ENCODE measurements around the gene RCAN2. TPM values are rescaled to one million over a fixed set of nuclear protein-coding genes. Genes with fewer than 3 reads are reported as not detected.

The RCAN2 gene
- total RNA-seq, 2 donors from 2014 or later, result 3.6 to 7.0 TPM

DNA sequence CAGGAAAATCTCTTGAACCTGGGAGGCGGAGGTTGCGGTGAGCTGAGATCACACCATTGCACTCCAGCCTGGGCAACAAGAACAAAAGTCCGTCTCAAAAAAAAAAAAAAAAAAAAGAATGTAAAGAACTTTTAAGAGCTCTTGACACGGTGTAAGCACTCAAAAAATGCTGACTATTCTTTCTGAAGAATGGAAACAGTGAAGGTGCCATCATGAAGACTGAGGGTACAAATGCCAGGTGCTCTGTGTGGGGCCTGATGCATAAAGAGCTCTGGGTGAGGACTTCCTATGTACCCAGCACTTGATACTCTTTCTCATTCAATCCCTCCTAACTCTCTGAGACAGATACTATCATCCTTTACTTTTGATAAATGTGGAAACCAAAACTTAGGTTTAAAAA is 275.5 kb downstream of the RCAN2 start:
- TF ChIP-seq, protein P1, sequence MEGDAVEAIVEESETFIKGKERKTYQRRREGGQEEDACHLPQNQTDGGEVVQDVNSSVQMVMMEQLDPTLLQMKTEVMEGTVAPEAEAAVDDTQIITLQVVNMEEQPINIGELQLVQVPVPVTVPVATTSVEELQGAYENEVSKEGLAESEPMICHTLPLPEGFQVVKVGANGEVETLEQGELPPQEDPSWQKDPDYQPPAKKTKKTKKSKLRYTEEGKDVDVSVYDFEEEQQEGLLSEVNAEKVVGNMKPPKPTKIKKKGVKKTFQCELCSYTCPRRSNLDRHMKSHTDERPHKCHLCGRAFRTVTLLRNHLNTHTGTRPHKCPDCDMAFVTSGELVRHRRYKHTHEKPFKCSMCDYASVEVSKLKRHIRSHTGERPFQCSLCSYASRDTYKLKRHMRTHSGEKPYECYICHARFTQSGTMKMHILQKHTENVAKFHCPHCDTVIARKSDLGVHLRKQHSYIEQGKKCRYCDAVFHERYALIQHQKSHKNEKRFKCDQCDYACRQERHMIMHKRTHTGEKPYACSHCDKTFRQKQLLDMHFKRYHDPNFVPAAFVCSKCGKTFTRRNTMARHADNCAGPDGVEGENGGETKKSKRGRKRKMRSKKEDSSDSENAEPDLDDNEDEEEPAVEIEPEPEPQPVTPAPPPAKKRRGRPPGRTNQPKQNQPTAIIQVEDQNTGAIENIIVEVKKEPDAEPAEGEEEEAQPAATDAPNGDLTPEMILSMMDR (IDR thresholded peaks at IDR 0.05), result no peak
- Histone ChIP-seq H3K4me1 (no peaks in the 10 kb centered on the region), H3K27me3 (no peaks in the 10 kb centered on the region), H3K9me3 (no peaks in the 10 kb centered on the region), H3K9ac (ENCODE audit: low read depth in 2 of 2, low read length in 2 of 2) (no peak overlapping the region), H3K4me3 (no peak overlapping the region), H3K27ac (no peak overlapping the region), H3K36me3 (no peaks in the 10 kb centered on the region)
- intact Hi-C loops (cut with DNase I), result no loop called here
- no peak for DNase-seq

DNA sequence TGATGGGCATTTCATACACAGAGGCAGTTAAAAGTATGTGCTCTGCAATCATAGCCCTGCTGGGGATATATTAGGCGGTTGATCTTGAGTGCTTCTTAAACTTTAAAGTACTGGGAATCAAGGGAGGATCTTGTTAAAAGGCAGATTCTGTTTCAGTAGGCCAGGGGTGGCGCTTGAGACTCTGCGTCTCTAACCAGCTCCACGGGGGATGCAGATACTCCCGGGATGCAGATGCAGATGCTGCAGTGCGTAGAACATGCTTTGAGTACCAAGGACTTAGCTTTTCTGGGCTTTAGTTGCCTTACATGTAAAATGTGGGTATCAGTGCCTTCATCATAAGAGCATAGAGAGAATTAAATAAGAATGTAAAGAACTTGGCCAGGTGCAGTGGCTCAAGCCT is 276.0 kb downstream of the RCAN2 start:
- Histone ChIP-seq H3K4me1 (no peaks in the 10 kb centered on the region), H3K4me3 (no peak overlapping the region), H3K9ac (ENCODE audit: low read depth in 2 of 2, low read length in 2 of 2) (no peak overlapping the region), H3K27ac (no peak overlapping the region), H3K36me3 (no peaks in the 10 kb centered on the region), H3K9me3 (no peaks in the 10 kb centered on the region), H3K27me3 (no peaks in the 10 kb centered on the region)
- TF ChIP-seq, protein P1 (IDR thresholded peaks at IDR 0.05), result no peak
- no peak for DNase-seq
- intact Hi-C loops (cut with DNase I), result no loop called here

DNA sequence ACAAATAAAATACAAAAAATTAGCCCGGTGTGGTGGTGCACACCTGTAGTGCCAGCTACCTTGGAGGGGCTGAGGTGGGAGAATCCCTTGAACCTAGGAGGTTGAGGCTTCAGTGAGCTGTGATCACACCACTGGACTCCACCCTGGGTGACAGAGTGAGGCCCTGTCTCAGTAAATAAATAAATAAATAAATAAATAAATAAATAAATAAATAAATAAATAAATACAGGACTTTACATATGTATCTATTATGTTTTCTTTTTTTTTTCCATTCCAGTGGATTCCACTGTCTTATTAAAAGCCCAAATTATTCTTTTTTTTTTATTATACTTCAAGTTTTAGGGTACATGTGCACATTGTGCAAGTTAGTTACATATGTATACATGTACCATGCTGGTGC is 279.3 kb downstream of the RCAN2 start:
- H3K27ac ChIP-seq, result no peak overlapping the region
- no peaks in the 10 kb centered on the region for H3K36me3 ChIP-seq
- H3K4me3 ChIP-seq, result no peak overlapping the region
- H3K9me3 ChIP-seq, result no peaks in the 10 kb centered on the region
- TF ChIP-seq, protein P1 (IDR thresholded peaks at IDR 0.05), result no peak
- no peak overlapping the region for H3K9ac ChIP-seq (ENCODE audit: low read depth in 2 of 2, low read length in 2 of 2)
- H3K27me3 ChIP-seq, result no peaks in the 10 kb centered on the region
- intact Hi-C loops (cut with DNase I), result no loop called here
- DNase-seq, result no peak
- no peaks in the 10 kb centered on the region for H3K4me1 ChIP-seq

- TF ChIP-seq, protein P1 (IDR thresholded peaks at IDR 0.05), result no peak
- Histone ChIP-seq H3K4me1 (no peaks in the 10 kb centered on the region), H3K9me3 (no peaks in the 10 kb centered on the region), H3K9ac (ENCODE audit: low read depth in 2 of 2, low read length in 2 of 2) (no peak overlapping the region), H3K36me3 (no peaks in the 10 kb centered on the region), H3K27me3 (no peaks in the 10 kb centered on the region), H3K4me3 (no peak overlapping the region), H3K27ac (no peak overlapping the region)
- intact Hi-C loops (cut with DNase I), result no loop called here
- DNase-seq, result no peak
Measured at GRCh38 chr6:46210294-46210693, 281.0 kb downstream of the RCAN2 start.

- H3K27me3 ChIP-seq, result no peaks in the 10 kb centered on the region
- H3K36me3 ChIP-seq, result no peaks in the 10 kb centered on the region
- TF ChIP-seq, protein P1 (IDR thresholded peaks at IDR 0.05), result no peak
- DNase-seq, result no peak
- intact Hi-C loops (cut with DNase I), result no loop called here
- no peaks in the 10 kb centered on the region for H3K9me3 ChIP-seq
- no peak overlapping the region for H3K4me3 ChIP-seq
- H3K9ac ChIP-seq (ENCODE audit: low read depth in 2 of 2, low read length in 2 of 2), result no peak overlapping the region
- H3K4me1 ChIP-seq, result no peaks in the 10 kb centered on the region
- H3K27ac ChIP-seq, result no peak overlapping the region
Measured at GRCh38 chr6:46208303-46208702, 282.9 kb downstream of the RCAN2 start.

DNA sequence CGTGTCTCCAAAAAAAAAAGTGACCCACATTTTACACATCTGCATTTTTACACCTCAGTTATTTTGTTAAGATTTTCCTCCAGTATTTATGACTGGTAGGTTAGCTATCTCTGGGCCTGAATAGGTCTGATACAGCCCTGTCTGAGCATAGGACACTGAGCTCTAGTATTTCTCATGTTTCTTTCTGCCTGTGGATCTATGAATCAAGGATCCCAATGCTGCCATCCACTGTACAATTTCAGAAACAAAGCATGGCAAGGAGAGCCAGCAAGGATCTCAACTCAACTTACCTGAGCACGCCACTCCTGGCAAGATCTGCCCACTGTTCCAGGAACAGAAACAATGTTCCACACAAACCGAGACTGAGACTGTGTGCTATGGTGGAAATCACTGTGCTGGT is 284.1 kb downstream of the RCAN2 start:
- no peak for DNase-seq
- H3K27ac ChIP-seq, result no peak overlapping the region
- intact Hi-C loops (cut with DNase I), result no loop called here
- H3K27me3 ChIP-seq, result no peaks in the 10 kb centered on the region
- TF ChIP-seq, protein P1 (IDR thresholded peaks at IDR 0.05), result no peak
- H3K36me3 ChIP-seq, result no peaks in the 10 kb centered on the region
- no peak overlapping the region for H3K9ac ChIP-seq (ENCODE audit: low read depth in 2 of 2, low read length in 2 of 2)
- no peaks in the 10 kb centered on the region for H3K4me1 ChIP-seq
- no peaks in the 10 kb centered on the region for H3K9me3 ChIP-seq
- H3K4me3 ChIP-seq, result no peak overlapping the region
